IPS DF 4.7 (cell line): ENCODE measurements around the gene ZNF837.
"Not testable (repeated sequence)": the region's sequence is repeated elsewhere in the genome, so short reads cannot be mapped to it uniquely, and the experiment has no call there.

Experiments
- DNase-seq: peaks from one replicate; pipeline ENCODE4 v3.0.0-alpha.2; 2013; ENCODE audit warnings: low spot score; ENCODE audit errors: extremely low read depth

Gene ZNF837

DNA sequence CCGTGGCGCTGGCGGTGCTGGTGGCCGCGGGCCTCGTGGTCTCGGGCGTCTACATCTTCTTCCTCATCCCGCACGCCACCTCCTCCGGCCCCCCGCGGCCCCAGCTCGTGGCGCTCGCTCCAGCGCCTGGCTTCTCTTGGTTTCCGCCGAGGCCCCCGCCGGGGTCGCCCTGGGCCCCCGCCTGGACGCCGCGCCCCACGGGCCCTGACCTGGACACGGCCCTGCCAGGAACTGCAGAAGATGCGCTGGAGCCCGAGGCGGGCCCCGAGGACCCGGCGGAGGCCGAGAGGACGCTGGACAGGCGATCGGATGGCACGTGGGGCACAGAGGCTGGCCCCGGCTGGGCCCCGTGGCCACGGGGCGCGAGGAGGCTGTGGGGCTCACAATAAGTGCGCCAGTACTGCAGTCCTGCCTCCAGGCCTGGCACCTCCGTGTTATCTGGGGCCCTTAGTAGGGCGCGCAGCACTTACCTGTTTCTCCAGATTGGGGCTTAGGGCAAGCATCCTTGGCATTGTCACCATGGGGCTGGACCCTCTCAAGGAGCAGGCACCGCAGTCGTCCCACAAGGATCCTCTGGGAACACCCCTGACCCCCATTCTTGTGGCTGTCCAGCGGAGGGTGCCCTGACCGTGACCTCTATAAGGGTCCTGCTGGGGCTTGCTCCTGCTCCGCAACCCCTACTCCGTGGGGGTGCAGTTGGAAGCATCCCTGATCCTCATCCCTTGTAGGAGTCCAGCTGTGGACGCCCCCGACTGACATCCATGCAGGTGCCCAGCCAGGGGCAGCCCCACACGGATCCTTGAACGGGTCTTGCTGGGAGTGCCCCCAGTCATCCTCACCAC, 16.1 kb upstream of the ZNF837 start:
- DNase-seq: no peak

- DNase-seq: no peak
These were observed 15.3 kb upstream of the ZNF837 start for GRCh38 chr19:58395979-58396627.

DNA sequence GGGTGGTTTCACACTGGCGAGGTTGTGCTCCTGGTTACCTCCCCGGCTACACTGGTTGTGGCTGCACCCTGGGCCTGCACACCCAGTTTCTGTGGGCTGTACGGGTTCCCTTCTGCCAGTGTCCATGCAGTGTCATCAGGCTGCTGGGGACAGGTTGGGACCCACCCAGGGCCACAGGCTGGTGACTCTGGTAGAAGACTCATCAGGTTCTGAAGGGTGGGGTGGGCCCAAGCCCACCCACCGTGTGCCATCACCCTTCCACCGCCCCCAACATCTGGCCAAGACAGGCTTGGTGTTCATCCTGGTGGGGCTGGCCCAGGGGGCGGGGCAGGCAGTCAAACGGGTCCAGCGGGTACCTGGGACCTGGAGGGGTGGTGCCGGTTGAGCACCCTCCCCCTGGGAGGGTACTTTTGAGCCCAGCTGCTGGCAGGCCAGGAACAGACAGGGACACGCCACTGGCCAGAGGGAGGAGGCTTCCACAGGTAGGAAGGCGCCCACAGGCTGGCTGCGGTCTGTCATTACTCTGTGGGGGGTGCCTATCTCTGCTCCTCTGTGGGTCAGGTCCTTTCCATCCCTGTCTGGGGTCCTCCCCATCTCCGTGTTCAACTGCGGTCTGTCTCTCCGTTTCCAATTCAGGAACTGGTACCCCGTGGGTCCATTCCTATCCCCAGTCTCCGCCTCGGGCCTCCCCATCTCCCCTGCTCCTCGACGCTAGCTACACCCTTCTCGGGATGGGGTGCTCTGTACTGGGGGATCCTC, 14.6 kb upstream of the ZNF837 start, which contains the start of gene RNF225:
Gene RNF225 (plus strand): TSS at position 437 of the 759 bp plus-strand sequence. CDS start 434 bp downstream, outside the sequence.
- peak; percentile 49 for DNase-seq

- no peak for DNase-seq
These were observed 14.0 kb upstream of the ZNF837 start for GRCh38 chr19:58394821-58395219.

- DNase-seq: no peak
These were observed 12.8 kb upstream of the ZNF837 start for GRCh38 chr19:58393725-58394033.

DNA sequence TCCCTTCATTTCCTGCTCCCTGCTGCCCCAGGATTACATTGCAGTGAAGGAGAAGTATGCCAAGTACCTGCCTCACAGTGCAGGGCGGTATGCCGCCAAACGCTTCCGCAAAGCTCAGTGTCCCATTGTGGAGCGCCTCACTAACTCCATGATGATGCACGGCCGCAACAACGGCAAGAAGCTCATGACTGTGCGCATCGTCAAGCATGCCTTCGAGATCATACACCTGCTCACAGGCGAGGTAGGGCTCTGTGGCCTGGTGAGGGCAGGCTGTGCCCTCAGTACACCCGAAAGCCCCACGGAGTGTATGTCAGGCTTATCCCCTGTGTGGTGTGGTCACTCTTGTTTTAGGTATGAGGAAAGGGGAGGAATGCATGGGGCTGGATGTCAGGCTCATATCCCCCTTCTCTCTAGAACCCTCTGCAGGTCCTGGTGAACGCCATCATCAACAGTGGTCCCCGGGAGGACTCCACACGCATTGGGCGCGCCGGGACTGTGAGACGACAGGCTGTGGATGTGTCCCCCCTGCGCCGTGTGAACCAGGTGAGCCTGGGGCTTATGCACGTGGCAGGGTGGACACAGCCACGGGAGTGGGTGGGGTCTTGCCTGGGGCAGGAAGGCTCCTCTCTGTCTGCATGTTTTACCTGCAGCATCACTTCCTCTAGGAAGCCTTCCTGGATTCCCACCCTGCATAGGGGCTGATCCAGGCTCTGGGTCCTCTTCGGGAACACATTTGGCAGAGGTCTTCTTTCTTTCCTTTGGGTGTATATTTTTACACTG, 12.3 kb upstream of the ZNF837 start:
- DNase-seq: no peak

GRCh38 chr19:58388175-58388526, 7.3 kb upstream of the ZNF837 start:
- no peak for DNase-seq

DNA sequence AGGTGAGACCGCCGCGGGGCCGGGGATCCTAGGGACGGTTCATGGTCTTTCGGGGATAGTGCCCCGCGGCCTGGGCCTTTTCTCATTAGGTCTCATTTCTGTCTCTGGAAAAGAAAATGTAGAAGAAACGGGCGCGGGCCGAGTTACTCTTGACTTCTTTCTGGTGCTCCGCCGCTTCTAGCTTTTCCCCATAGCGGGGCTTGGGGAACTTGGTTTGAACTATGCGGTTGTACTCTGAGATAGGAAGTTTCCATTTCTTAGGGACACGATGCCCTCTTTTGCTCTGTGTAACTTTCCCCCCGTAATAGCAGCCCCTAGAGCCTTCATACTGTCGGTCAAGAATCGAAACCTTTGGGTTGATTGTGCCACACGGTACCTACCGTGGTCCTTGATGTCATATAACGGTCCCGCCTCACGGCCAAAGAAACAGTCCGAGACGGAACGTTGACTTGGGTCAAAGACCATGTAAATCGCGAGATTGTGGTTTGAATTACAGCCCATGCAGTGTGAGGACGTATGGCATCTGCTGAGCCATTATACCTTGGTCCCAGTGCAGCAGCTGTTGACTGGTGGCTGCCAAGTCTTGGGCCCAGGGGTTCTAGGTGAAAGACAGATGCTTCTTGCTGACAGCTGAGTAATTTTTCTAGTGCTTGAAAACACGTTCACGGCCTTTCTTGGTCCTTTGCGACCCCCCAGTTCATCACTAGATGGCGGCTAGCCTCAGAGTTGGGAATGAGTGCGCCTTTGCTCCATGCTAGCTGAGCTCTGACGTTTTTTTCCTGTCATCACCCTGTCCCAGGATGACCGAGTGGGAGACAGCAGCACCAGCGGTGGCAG, 6.7 kb upstream of the ZNF837 start:
- DNase-seq: no peak

- peak; percentile 99 for DNase-seq
These were observed 5.9 kb upstream of the ZNF837 start, which contains the start of gene RPS5 for GRCh38 chr19:58386576-58387337. Gene RPS5 (plus strand): TSS chr19:58387269. CDS start chr19:58388138, 869 bp downstream.

- no peak for DNase-seq
These were observed 5.2 kb upstream of the ZNF837 start for GRCh38 chr19:58385891-58386575.

- DNase-seq: no peak
These were observed 4.6 kb upstream of the ZNF837 start for GRCh38 chr19:58385313-58385890.

DNA sequence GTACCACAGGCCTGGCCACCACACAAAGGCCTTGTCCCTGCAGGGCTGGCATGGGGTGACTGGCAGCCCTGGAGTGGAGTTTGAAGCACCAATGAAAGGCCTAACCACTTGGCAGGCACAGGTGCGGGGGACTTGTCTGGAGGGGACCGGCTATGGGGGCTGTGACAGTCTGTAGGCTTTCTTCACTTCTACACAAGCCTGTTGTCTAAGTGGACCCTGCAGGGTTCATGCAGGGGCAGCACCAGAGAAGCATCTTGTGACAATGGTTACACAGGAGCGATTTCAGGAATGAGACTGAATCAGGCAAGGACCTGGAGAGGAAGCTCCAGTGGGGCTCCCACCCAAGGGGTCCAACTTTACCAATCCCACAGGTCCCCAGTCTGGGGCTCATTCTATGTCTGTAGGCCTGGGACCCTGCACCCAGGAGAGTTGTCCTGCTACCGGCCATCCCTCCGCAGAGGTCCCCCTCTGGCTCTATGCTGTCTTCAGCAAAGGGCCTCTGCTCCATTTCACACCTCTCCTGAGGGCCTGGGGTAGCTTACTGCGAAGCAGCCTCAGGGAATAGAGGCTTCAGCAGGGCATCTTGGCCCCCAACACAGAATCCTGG, 2.3 kb upstream of the ZNF837 start:
- DNase-seq: no peak

DNA sequence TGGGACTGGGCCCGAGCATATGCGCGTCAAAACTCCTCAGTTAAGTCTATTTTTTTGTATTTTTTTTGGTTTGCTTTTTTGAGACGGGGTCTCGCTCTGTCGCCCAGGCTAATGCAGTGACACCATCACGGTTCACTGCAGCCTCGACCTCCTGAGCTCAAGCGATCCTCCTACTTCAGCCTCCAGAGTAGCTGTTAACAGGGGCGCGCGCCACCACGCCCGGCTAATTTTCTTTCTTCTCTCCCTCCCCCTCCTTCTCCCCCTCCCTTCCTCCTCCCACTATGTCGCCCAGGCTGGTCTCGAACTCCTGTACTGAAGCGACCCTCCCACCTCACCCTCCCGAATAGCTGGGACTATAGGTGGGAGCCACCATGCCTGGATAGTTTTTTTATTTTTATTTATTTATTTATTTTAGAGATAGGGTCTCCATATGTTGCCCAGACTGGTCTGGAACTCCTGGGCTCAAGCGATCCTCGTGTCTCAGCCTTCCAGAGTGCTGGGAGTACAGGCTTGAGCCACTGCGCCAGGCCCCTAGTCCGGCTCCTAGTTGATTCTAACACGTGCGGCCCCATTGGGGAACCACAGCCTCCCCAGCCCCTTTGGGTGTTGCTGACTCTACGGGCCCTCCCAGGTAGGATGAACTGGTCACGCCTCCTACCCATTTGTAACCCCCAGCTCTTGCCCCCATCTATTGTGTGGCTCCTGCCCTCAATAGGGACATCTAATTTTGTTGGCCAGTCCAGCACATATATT, 806 bp upstream of the ZNF837 start:
- no peak for DNase-seq

- DNase-seq: no peak
These were observed 681 bp downstream of the ZNF837 start for GRCh38 chr19:58380037-58380661.

GRCh38 chr19:58379246-58379645, 1.6 kb downstream of the ZNF837 start:
- DNase-seq: no peak

DNA sequence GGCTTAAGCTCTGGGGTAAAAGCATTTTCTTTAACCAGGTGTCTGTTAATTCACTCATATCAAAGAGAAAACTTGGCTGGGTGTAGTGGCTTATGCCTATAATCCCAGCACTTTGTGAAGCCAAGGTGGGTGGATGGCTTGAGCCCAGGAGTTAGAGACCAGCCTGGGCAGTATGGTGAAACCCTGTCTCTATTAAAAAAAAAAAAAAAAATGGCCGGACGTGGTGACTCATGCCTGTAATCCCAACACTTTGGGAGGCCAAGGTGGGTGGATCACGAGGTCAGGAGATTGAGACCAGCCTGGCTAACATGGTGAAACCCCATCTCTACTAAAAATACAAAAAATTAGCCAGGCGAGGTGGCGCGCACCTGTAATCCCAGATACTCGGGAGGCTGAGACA, 4.1 kb downstream of the ZNF837 start:
- DNase-seq: not testable (repeated sequence)

GRCh38 chr19:58374200-58374599, 6.6 kb downstream of the ZNF837 start:
- DNase-seq: no peak
